Stomach (tissue), 9 donors: Measurements from ENCODE around the gene GRIK2. TPM values are rescaled to one million over a fixed set of nuclear protein-coding genes. Genes with fewer than 3 reads are reported as not detected.

ENCODE experiments used
- DNase-seq, 2 donors: peaks; one replicate each; pipeline versions ENCODE4 v3.0.0 to v3.0.0-alpha.2; 2013 to 2019
- H3K27ac ChIP-seq, 5 donors: fragments of 200-600 bp in 4 of 5; sonication (generic) in 4 of 5; one replicate each; pipeline ENCODE4 v1.5.1; 2013 to 2019; ENCODE audit warnings: mild to moderate bottlenecking in 1 of 5, moderate library complexity in 1 of 5
- H3K27me3 ChIP-seq, 3 donors: fragments of 200-600 bp; sonication (generic); one replicate each; pipeline ENCODE4 v1.5.1; 2017 to 2019; ENCODE audit warnings: mixed run types in 1 of 3
- H3K36me3 ChIP-seq, 4 donors: fragments of 200-600 bp; sonication (generic); 1 replicate in 3 of 4; 2 replicates in 1 of 4; pipeline ENCODE4 v1.5.1; 2016 to 2019
- H3K4me1 ChIP-seq, 4 donors: fragments of 200-600 bp; sonication (generic); one replicate each; pipeline ENCODE4 v1.5.1; 2016 to 2019
- H3K4me3 ChIP-seq, 4 donors: fragments of 200-600 bp; sonication (generic) in 3 of 4; one replicate each; pipeline ENCODE4 v1.5.1; 2016 to 2019; ENCODE audit warnings: mild to moderate bottlenecking in 1 of 4
- H3K9me3 ChIP-seq, 4 donors: fragments of 200-600 bp; sonication (generic); one replicate each; pipeline ENCODE4 v1.5.1; 2016 to 2019
- CTCF ChIP-seq, 7 experiments: fragments of 450-650 bp in 4 of 7; fragments of 200-600 bp in 3 of 7; sonication (generic) in 3 of 7; IDR thresholded peaks; one replicate each; pipeline ENCODE4 v1.5.1; 2016 to 2019; ENCODE audit warnings: antibody characterized with exemption in 7 of 7, control low read depth in 2 of 7, mild to moderate bottlenecking in 1 of 7
- EP300 ChIP-seq: sonication (generic); formaldehyde crosslinking; IDR thresholded peaks from one replicate; pipeline ENCODE4 v1.6.1; 2017; ENCODE audit warnings: antibody characterized with exemption
- POLR2A ChIP-seq, 4 donors: fragments of 450-650 bp; IDR thresholded peaks; one replicate each; pipeline ENCODE4 v1.6.1; 2016; ENCODE audit warnings: antibody characterized with exemption in 4 of 4, control low read depth in 2 of 4, mild to moderate bottlenecking in 1 of 4, moderate library complexity in 1 of 4
- POLR2AphosphoS5 ChIP-seq, 3 donors: sonication (generic); formaldehyde crosslinking; IDR thresholded peaks; one replicate each; pipeline ENCODE4 v1.6.1; 2016; ENCODE audit warnings: antibody characterized with exemption in 3 of 3
- WGBS, 5 donors: extraction: QIAGEN DNeasy Blood & Tissue Kit in 3 of 5; methylation state at CpG; one replicate each; pipeline versions ENCODE4 v1.1.5 to v1.1.7; 2013 to 2018; 5-methylcytosine and 5-hydroxymethylcytosine counted together
- intact Hi-C: fragments of 100-400 bp; cut with DNase I; formaldehyde crosslinking; loops from one replicate; pipeline ENCODE4 v1.15.1; 2023; ENCODE audit warnings: low total_unique reads
- polyA plus RNA-seq, 3 donors: library from polyadenylated mRNA; stranded (reverse); fragments of 200-250 nt; gene quantifications; one replicate each; pipeline ENCODE4 v1.2.3, GENCODE V29; 2013
- total RNA-seq, 5 donors: library from RNA; depleted of rRNA; stranded (reverse); fragments of >200 nt; gene quantifications; one replicate each; pipeline versions ENCODE4 v1.1.0 to v1.2.3, GENCODE V29; 2014 to 2016
- donor health status: healthy with polysubstance abuse.
- donor health status: Bipolar disorder and iron deficiency.
- donor health status: healthy.

Gene GRIK2
- total and polyA plus RNA-seq, 8 donors: 0.06 to 7.7 (median 0.50) TPM; not detected in 3

- TF ChIP-seq EP300 (no peak), POLR2AphosphoS5 (IDR thresholded peaks at IDR 0.05) (no peak), POLR2A (IDR thresholded peaks at IDR 0.05) (no peak), CTCF (IDR thresholded peaks at IDR 0.05) (no peak)
- Histone ChIP-seq H3K4me1 (no peaks in the 10 kb centered on the region), H3K4me3 (no peak overlapping the region), H3K9me3 (no peaks in the 10 kb centered on the region), H3K36me3 (no peaks in the 10 kb centered on the region), H3K27ac (no peak overlapping the region), H3K27me3 (no peaks in the 10 kb centered on the region)
- intact Hi-C loops: no loop called here
- no peak for DNase-seq
- 74 to 98% (median 91%) methylated on average over 1 of the region's 1 CpG for WGBS, 5 donors
Observed at GRCh38 chr6:101422811-101423210, 29.3 kb downstream of the GRIK2 start.

- no peaks in the 10 kb centered on the region for H3K4me1 ChIP-seq
- H3K27me3 ChIP-seq: no peaks in the 10 kb centered on the region
- intact Hi-C loops: no loop called here
- 61 to 86% (median 78%) methylated on average over 1 of the region's 1 CpG for WGBS, 5 donors
- no peaks in the 10 kb centered on the region for H3K36me3 ChIP-seq
- H3K4me3 ChIP-seq: no peak overlapping the region
- DNase-seq: no peak
- H3K9me3 ChIP-seq: no peaks in the 10 kb centered on the region
- H3K27ac ChIP-seq: no peak overlapping the region
- TF ChIP-seq EP300: no peak
- TF ChIP-seq CTCF (IDR thresholded peaks at IDR 0.05): no peak
- TF ChIP-seq POLR2A (IDR thresholded peaks at IDR 0.05): no peak
- no peak for TF ChIP-seq POLR2AphosphoS5 (IDR thresholded peaks at IDR 0.05)
Observed at GRCh38 chr6:101429270-101429669, 35.8 kb downstream of the GRIK2 start.

- Histone ChIP-seq H3K27ac (no peak overlapping the region), H3K4me3 (no peak overlapping the region), H3K27me3 (no peaks in the 10 kb centered on the region), H3K36me3 (no peaks in the 10 kb centered on the region), H3K4me1 (no peaks in the 10 kb centered on the region), H3K9me3 (no peaks in the 10 kb centered on the region)
- intact Hi-C loops: no loop called here
- no peak for DNase-seq
- TF ChIP-seq CTCF (IDR thresholded peaks at IDR 0.05) (no peak), POLR2AphosphoS5 (IDR thresholded peaks at IDR 0.05) (no peak), EP300 (no peak)
- WGBS, 5 donors: 61 to 78% (median 70%) methylated on average over 5 of the region's 5 CpGs
Observed at GRCh38 chr6:101429845-101430244, 36.3 kb downstream of the GRIK2 start.

GRCh38 chr6:101433141-101433540 is 39.6 kb downstream of the GRIK2 start:
- TF ChIP-seq POLR2A (IDR thresholded peaks at IDR 0.05) (no peak), POLR2AphosphoS5 (IDR thresholded peaks at IDR 0.05) (no peak), EP300 (no peak), CTCF (IDR thresholded peaks at IDR 0.05) (no peak)
- WGBS, 5 donors: 80 to 94% (median 92%) methylated on average over 5 of the region's 5 CpGs
- H3K4me3 ChIP-seq: no peak overlapping the region
- H3K9me3 ChIP-seq: no peaks in the 10 kb centered on the region
- H3K27me3 ChIP-seq: no peaks in the 10 kb centered on the region
- DNase-seq: no peak
- H3K27ac ChIP-seq: no peak overlapping the region
- no peaks in the 10 kb centered on the region for H3K4me1 ChIP-seq
- H3K36me3 ChIP-seq: no peaks in the 10 kb centered on the region
- intact Hi-C loops: no loop called here
